ENCODE measurements around the gene TMEM120B. TPM values are rescaled to one million over a fixed set of nuclear protein-coding genes. Genes with fewer than 3 reads are reported as not detected.
A peak's percentile ranks its signal among the peaks of the same experiment; 100 is the strongest.

The TMEM120B gene
- polyA plus RNA-seq, 1 donor from 2014 or later, result 9.8 TPM

GRCh38 chr12:121800694-121801594 is 88.4 kb downstream of the TMEM120B start:
- no peaks in the 10 kb centered on the region for H3K9me3 ChIP-seq (ENCODE audit: low read length)
- peaks cover 67% of the 10 kb centered on the region for H3K79me2 ChIP-seq (replicated peaks; ENCODE audit: insufficient read depth, low read length)
- no peaks in the 10 kb centered on the region for H3K36me3 ChIP-seq (ENCODE audit: insufficient read depth, low read length)
- no peaks in the 10 kb centered on the region for H3K9me2 ChIP-seq (ENCODE audit: insufficient read depth, low read length)
- TF ChIP-seq, protein P1, sequence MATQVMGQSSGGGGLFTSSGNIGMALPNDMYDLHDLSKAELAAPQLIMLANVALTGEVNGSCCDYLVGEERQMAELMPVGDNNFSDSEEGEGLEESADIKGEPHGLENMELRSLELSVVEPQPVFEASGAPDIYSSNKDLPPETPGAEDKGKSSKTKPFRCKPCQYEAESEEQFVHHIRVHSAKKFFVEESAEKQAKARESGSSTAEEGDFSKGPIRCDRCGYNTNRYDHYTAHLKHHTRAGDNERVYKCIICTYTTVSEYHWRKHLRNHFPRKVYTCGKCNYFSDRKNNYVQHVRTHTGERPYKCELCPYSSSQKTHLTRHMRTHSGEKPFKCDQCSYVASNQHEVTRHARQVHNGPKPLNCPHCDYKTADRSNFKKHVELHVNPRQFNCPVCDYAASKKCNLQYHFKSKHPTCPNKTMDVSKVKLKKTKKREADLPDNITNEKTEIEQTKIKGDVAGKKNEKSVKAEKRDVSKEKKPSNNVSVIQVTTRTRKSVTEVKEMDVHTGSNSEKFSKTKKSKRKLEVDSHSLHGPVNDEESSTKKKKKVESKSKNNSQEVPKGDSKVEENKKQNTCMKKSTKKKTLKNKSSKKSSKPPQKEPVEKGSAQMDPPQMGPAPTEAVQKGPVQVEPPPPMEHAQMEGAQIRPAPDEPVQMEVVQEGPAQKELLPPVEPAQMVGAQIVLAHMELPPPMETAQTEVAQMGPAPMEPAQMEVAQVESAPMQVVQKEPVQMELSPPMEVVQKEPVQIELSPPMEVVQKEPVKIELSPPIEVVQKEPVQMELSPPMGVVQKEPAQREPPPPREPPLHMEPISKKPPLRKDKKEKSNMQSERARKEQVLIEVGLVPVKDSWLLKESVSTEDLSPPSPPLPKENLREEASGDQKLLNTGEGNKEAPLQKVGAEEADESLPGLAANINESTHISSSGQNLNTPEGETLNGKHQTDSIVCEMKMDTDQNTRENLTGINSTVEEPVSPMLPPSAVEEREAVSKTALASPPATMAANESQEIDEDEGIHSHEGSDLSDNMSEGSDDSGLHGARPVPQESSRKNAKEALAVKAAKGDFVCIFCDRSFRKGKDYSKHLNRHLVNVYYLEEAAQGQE (IDR thresholded peaks at IDR 0.05; ENCODE audit: borderline replicate concordance), result peak; percentile 68
- TF ChIP-seq POLR2AphosphoS5 (IDR thresholded peaks at IDR 0.05) (peak; percentile 31), CTCF (IDR thresholded peaks at IDR 0.05; ENCODE audit: poor library complexity, severe bottlenecking) (no peak), TAF1 (IDR thresholded peaks at IDR 0.05; ENCODE audit: low read depth) (peak; percentile 79), MXI1 (conservative IDR thresholded peaks at IDR 0.05; ENCODE audit: poor library complexity, severe bottlenecking) (peak; percentile 20)
- H4K20me1 ChIP-seq (ENCODE audit: insufficient read depth), result peaks cover 35% of the 10 kb centered on the region
- H3F3A ChIP-seq (ENCODE audit: insufficient read depth, low read length, poor library complexity, severe bottlenecking), result peaks cover 13% of the 10 kb centered on the region
- H3K4me3 ChIP-seq (ENCODE audit: low read length), result peak overlapping the region; percentile 77
- H3K9ac ChIP-seq (ENCODE audit: low read length), result peak overlapping the region; percentile 99
- peak overlapping the region; percentile 100 for H3K4me2 ChIP-seq (ENCODE audit: low read length)
- H3K27ac ChIP-seq (ENCODE audit: low read length), result peak overlapping the region; percentile 100
- no peaks in the 10 kb centered on the region for H3K27me3 ChIP-seq (ENCODE audit: insufficient read depth, low read depth, low read length)
- no peak overlapping the region for H2AFZ ChIP-seq (ENCODE audit: low read depth, low read length)

- Histone ChIP-seq H3K36me3 (ENCODE audit: insufficient read depth, low read length) (no peaks in the 10 kb centered on the region), H3K4me3 (ENCODE audit: low read length) (peak overlapping the region; percentile 77), H3K27ac (ENCODE audit: low read length) (peak overlapping the region; percentile 100), H3K9me3 (ENCODE audit: low read length) (no peaks in the 10 kb centered on the region), H4K20me1 (ENCODE audit: insufficient read depth) (peaks cover 37% of the 10 kb centered on the region), H3K4me2 (ENCODE audit: low read length) (peak overlapping the region; percentile 100), H3K9me2 (ENCODE audit: insufficient read depth, low read length) (no peaks in the 10 kb centered on the region), H3K27me3 (ENCODE audit: insufficient read depth, low read depth, low read length) (no peaks in the 10 kb centered on the region), H3K9ac (ENCODE audit: low read length) (peak overlapping the region; percentile 99), H3K79me2 (replicated peaks; ENCODE audit: insufficient read depth, low read length) (peaks cover 73% of the 10 kb centered on the region), H3F3A (ENCODE audit: insufficient read depth, low read length, poor library complexity, severe bottlenecking) (peaks cover 13% of the 10 kb centered on the region), H2AFZ (ENCODE audit: low read depth, low read length) (no peak overlapping the region)
- TF ChIP-seq TAF1 (IDR thresholded peaks at IDR 0.05; ENCODE audit: low read depth), result peak; percentile 76
- TF ChIP-seq POLR2AphosphoS5 (IDR thresholded peaks at IDR 0.05), result peak; percentile 74
- TF ChIP-seq, protein P1 (IDR thresholded peaks at IDR 0.05; ENCODE audit: borderline replicate concordance), result peak; percentile 77
- TF ChIP-seq MXI1 (conservative IDR thresholded peaks at IDR 0.05; ENCODE audit: poor library complexity, severe bottlenecking), result no peak
Measured at GRCh38 chr12:121801595-121802484, 89.3 kb downstream of the TMEM120B start.
